ENCODE measurements around the gene ZFAND3.

GRCh38 chr6:37794825-37795224, 24.7 kb upstream of the ZFAND3 start:
- TF ChIP-seq EZH2 (IDR thresholded peaks at IDR 0.05; ENCODE audit: borderline replicate concordance, low read depth, low read length, severe bottlenecking) (no peak), CTCF (IDR thresholded peaks at IDR 0.05; ENCODE audit: borderline replicate concordance, extremely low read depth, low read length, poor library complexity, severe bottlenecking) (no peak)
